GM12878 (cell line): ENCODE measurements around the gene ZNF615. TPM values are rescaled to one million over a fixed set of nuclear protein-coding genes. Genes with fewer than 3 reads are reported as not detected.

Source experiments
- ATAC-seq: fragments of 200-7000 bp; cut with Tn5 transposase; 3 replicates; pipeline ENCODE4 v1.9.1; 2020; ENCODE audit warnings: mild to moderate bottlenecking, moderate library complexity
- BruUV-seq: library from RNA; stranded (reverse); fragments of 400-500 nt; replicated peaks from 2 replicates; lab custom pipeline; 2021; lab: Mats Ljungman, UMichigan
- CTCF ChIA-PET: fragments of 300-600 bp; sonication (Branson Sonifier 250); formaldehyde crosslinking; extraction: SDS; loops from one replicate; lab custom pipeline; 2021; ENCODE audit warnings: inconsistent platforms; lab: Yijun Ruan, JAX
- POLR2A ChIA-PET: fragments of 350-600 bp; formaldehyde crosslinking; extraction: SDS; loops from one replicate; lab custom pipeline; 2021; ENCODE audit warnings: inconsistent platforms; lab: Charles Lee
- RAD21 ChIA-PET: fragments of 300-600 bp; sonication (Branson Sonifier 250); formaldehyde crosslinking; loops from one replicate; lab custom pipeline; 2023; ENCODE audit warnings: antibody characterized with exemption; ENCODE audit not compliant: unreplicated experiment; lab: Charles Lee
- SMC1A ChIA-PET: fragments of 300-600 bp; sonication (Branson Sonifier 250); formaldehyde crosslinking; loops from one replicate; lab custom pipeline; 2023; ENCODE audit not compliant: unreplicated experiment, uncharacterized antibody; lab: Charles Lee
- DNase-seq: peaks from one replicate; pipeline ENCODE4 v3.0.0-alpha.2; 2011; ENCODE audit warnings: low read depth, low spot score
- FAIRE-seq: peaks from 3 replicates; lab custom pipeline; 2011; peaks lifted over from hg19 to GRCh38; lab: Jason Lieb, UNC
- H2AFZ ChIP-seq: 2 replicates; pipeline ENCODE4 v1.6.0; 2011; ENCODE audit warnings: low read depth, low read length, control low read depth; ENCODE audit not compliant: control insufficient read depth
- H3K27ac ChIP-seq: 2 replicates; pipeline ENCODE4 v1.5.1; 2011; ENCODE audit warnings: control low read depth; ENCODE audit not compliant: control insufficient read depth, insufficient read depth
- H3K27me3 ChIP-seq, 2 experiments: replicated peaks in 1 of 2; 2 replicates each; pipeline versions ENCODE4 v1.6.0 to v1.6.1; 2011; ENCODE audit warnings: low read length in 1 of 2; ENCODE audit not compliant: control insufficient read depth in 2 of 2, insufficient read depth in 2 of 2
- H3K36me3 ChIP-seq, 2 experiments: 2 replicates each; pipeline ENCODE4 v1.5.1; 2011; ENCODE audit warnings: low read length in 1 of 2; ENCODE audit not compliant: control insufficient read depth in 2 of 2, insufficient read depth in 2 of 2
- H3K4me1 ChIP-seq: 2 replicates; pipeline ENCODE4 v1.6.1; 2011; ENCODE audit warnings: mild to moderate bottlenecking, low read length, moderate library complexity, mixed read lengths; ENCODE audit not compliant: control insufficient read depth, insufficient read depth
- H3K4me2 ChIP-seq: 2 replicates; pipeline ENCODE4 v1.6.0; 2011; ENCODE audit warnings: control low read depth; ENCODE audit not compliant: control insufficient read depth, insufficient read depth
- H3K4me3 ChIP-seq: fragments of 200-600 bp; sonication (generic); 2 replicates; pipeline ENCODE4 v1.5.1; 2016
- H3K79me2 ChIP-seq: 2 replicates; pipeline ENCODE4 v1.6.0; 2011; ENCODE audit warnings: low read length; ENCODE audit not compliant: control insufficient read depth, insufficient read depth
- H3K9ac ChIP-seq: 2 replicates; pipeline ENCODE4 v1.8.0; 2011; ENCODE audit warnings: low read length, control low read depth, mixed read lengths; ENCODE audit not compliant: control insufficient read depth, insufficient read depth
- H3K9me3 ChIP-seq: replicated peaks from 3 replicates; pipeline ENCODE4 v1.5.1; 2011; ENCODE audit warnings: mild to moderate bottlenecking, low read length; ENCODE audit not compliant: control insufficient read depth, insufficient read depth
- H4K20me1 ChIP-seq: 2 replicates; pipeline ENCODE4 v1.6.0; 2011; ENCODE audit not compliant: control insufficient read depth, insufficient read depth
- CBX3 ChIP-seq: fragments of 200-600 bp; sonication (generic); IDR thresholded peaks from 2 replicates; pipeline ENCODE4 v1.6.1; 2016; ENCODE audit warnings: low read depth, borderline replicate concordance
- CHD2 ChIP-seq: IDR thresholded peaks from 2 replicates; pipeline ENCODE4 v1.6.1; 2011; ENCODE audit warnings: low read depth, low read length, improper control_type of control experiment, borderline replicate concordance
- GATAD2B ChIP-seq: fragments of 450-650 bp; conservative IDR thresholded peaks from 2 replicates; pipeline ENCODE4 v1.6.1; 2017; ENCODE audit warnings: low read depth, mild to moderate bottlenecking, moderate library complexity
- HDAC2 ChIP-seq: fragments of 200-600 bp; sonication (generic); IDR thresholded peaks from 2 replicates; pipeline ENCODE4 v1.6.1; 2017
- IKZF1 ChIP-seq: fragments of 450-650 bp; conservative IDR thresholded peaks from 2 replicates; pipeline ENCODE4 v1.6.1; 2017; ENCODE audit warnings: antibody characterized with exemption, mild to moderate bottlenecking
- SMARCA5 ChIP-seq: fragments of 450-650 bp; IDR thresholded peaks from 2 replicates; pipeline ENCODE4 v1.6.1; 2017; ENCODE audit warnings: mild to moderate bottlenecking
- STAT1 ChIP-seq: fragments of 450-650 bp; conservative IDR thresholded peaks from 2 replicates; pipeline ENCODE4 v1.6.1; 2014; ENCODE audit warnings: antibody characterized with exemption, mild to moderate bottlenecking
- TARDBP ChIP-seq: IDR thresholded peaks from 2 replicates; pipeline ENCODE4 v1.6.1; 2016; ENCODE audit warnings: borderline replicate concordance
- ZBTB11 ChIP-seq: fragments of 450-650 bp; formaldehyde crosslinking; IDR thresholded peaks from 2 replicates; pipeline ENCODE4 v1.5.0; 2022; ENCODE audit warnings: mild to moderate bottlenecking, missing genetic modification characterization
- ZBTB4 ChIP-seq: fragments of 450-650 bp; formaldehyde crosslinking; IDR thresholded peaks from 2 replicates; pipeline ENCODE4 v1.4.0; 2022; ENCODE audit warnings: mild to moderate bottlenecking, moderate library complexity
- WGBS: methylation state at CpG from one replicate; pipeline ENCODE4 v1.1.6; 2016; ENCODE audit warnings: low lambda C conversion rate; ENCODE audit not compliant: insufficient replicate concordance, insufficient coverage; ENCODE audit errors: missing lambda C conversion rate; 5-methylcytosine and 5-hydroxymethylcytosine counted together
- in situ Hi-C: fragments of 300-500 bp; cut with MboI; formaldehyde crosslinking; loops from 9 replicates; pipeline ENCODE4 v1.14.3; 2018; ENCODE audit warnings: mixed read lengths
- intact Hi-C: fragments of 100-400 bp; cut with micrococcal nuclease; formaldehyde crosslinking; loops from one replicate; pipeline ENCODE4 v1.14.2; 2022; ENCODE audit not compliant: unreplicated experiment
- polyA plus RNA-seq, 11 experiments: library from polyadenylated mRNA; depleted of rRNA in 4 of 11; unstranded in 6 of 11; stranded (reverse) in 5 of 11; fragments of >200 nt; fragmentation: Nextera tagmentation in 4 of 11; fragmentation: Illumina TruSeq in 1 of 11; extraction: Ambion mirVana in 4 of 11; extraction: Trizol in 1 of 11; gene quantifications; 1 replicate in 1 of 11; 2 replicates in 10 of 11; pipeline versions ENCODE4 v1.2.1 to v1.2.3, GENCODE V29; 2011 to 2016; ENCODE audit warnings: inconsistent platforms in 2 of 11, missing spikeins in 2 of 11, low read depth in 1 of 11
- total RNA-seq, 4 experiments: library from RNA; depleted of rRNA in 3 of 4; stranded (reverse); fragments of >200 nt in 3 of 4; fragmentation: Illumina TruSeq in 1 of 4; extraction: Trizol in 1 of 4; gene quantifications; 2 replicates each; pipeline versions ENCODE4 v1.2.1 to v1.2.3, GENCODE V29; 2013 to 2021

ZNF615 gene
- total and polyA plus RNA-seq, 10 of the 15 experiments (the other 5 are each of a cell fraction or from before 2014, with no cell fraction given), result 1.7 to 7.2 (median 4.2) TPM

- H3K79me2 ChIP-seq, result no peaks in the 10 kb centered on the region
- intact Hi-C loops (no loop called here), in situ Hi-C loops (no loop called here)
- DNase-seq (no peak), FAIRE-seq (no peak), ATAC-seq (no peak)
- H3K27ac ChIP-seq, result no peak overlapping the region
- SMC1A ChIA-PET, result no interaction called here
- no peaks in the 10 kb centered on the region for H3K27me3 ChIP-seq
- TF ChIP-seq STAT1 (no peak), CBX3 (no peak), CHD2 (no peak), HDAC2 (no peak)
- H2AFZ ChIP-seq, result no peak overlapping the region
- H3K4me3 ChIP-seq, result no peak overlapping the region
- no TSS peak for BruUV-seq
- WGBS, result 96% methylated on average over 4 of the region's 4 CpGs
- no peaks in the 10 kb centered on the region for H3K4me1 ChIP-seq
- no peaks in the 10 kb centered on the region for H4K20me1 ChIP-seq
- no peak overlapping the region for H3K9ac ChIP-seq
- POLR2A ChIA-PET, result no interaction called here
- CTCF ChIA-PET, result no interaction called here
- H3K4me2 ChIP-seq, result no peak overlapping the region
- H3K36me3 ChIP-seq, result peaks cover 4 to 52% of the 10 kb centered on the region in 2 experiments
- RAD21 ChIA-PET, result no interaction called here
- H3K9me3 ChIP-seq, result peaks cover 51% of the 10 kb centered on the region
Measured at GRCh38 chr19:52020506-52020905, 12.5 kb upstream of the ZNF615 start.

GRCh38 chr19:52010674-52011073 is 2.7 kb upstream of the ZNF615 start:
- RAD21 ChIA-PET, result no interaction called here
- DNase-seq (no peak), FAIRE-seq (no peak), ATAC-seq (no peak)
- intact Hi-C loops (no loop called here), in situ Hi-C loops (no loop called here)
- Histone ChIP-seq H3K9me3 (peaks cover 13% of the 10 kb centered on the region; the same call in 2 of the 3 replicates), H3K36me3 (no peaks in the 10 kb centered on the region; a peak in 1 of 4 replicates), H4K20me1 (no peaks in the 10 kb centered on the region), H3K4me1 (no peaks in the 10 kb centered on the region; the same call in 1 of the 2 replicates), H3K4me2 (no peak overlapping the region), H3K9ac (no peak overlapping the region), H2AFZ (no peak overlapping the region), H3K27ac (no peak overlapping the region), H3K79me2 (peaks cover 4% of the 10 kb centered on the region; the same call in 1 of the 2 replicates), H3K27me3 (no peaks in the 10 kb centered on the region), H3K4me3 (no peak overlapping the region)
- POLR2A ChIA-PET, result no interaction called here
- CTCF ChIA-PET, result no interaction called here
- SMC1A ChIA-PET, result no interaction called here
- 100% methylated on average over 1 of the region's 1 CpG for WGBS
- BruUV-seq, result no TSS peak
- TF ChIP-seq TARDBP, result no peak
- no peak for TF ChIP-seq ZBTB11 (CRISPR knock-in tag)
- no peak for TF ChIP-seq GATAD2B
- no peak for TF ChIP-seq ZBTB4 (CRISPR knock-in tag)
- no peak for TF ChIP-seq SMARCA5
- no peak for TF ChIP-seq IKZF1
